Endodermal cell (in vitro differentiated cells): ENCODE measurements around the gene SP3. TPM values are rescaled to one million over a fixed set of nuclear protein-coding genes. Genes with fewer than 3 reads are reported as not detected.

Experiments
- DNase-seq: peaks from one replicate; pipeline ENCODE4 v3.0.0-alpha.2; 2017
- H3K27ac ChIP-seq: 2 replicates; pipeline ENCODE4 v1.5.1; 2013; ENCODE audit warnings: mild to moderate bottlenecking, low read depth, low read length, moderate library complexity
- H3K27me3 ChIP-seq: 2 replicates; pipeline ENCODE4 v1.6.1; 2013; ENCODE audit warnings: mild to moderate bottlenecking, low read length, moderate library complexity; ENCODE audit not compliant: insufficient read depth, control insufficient read depth, poor library complexity, severe bottlenecking
- H3K36me3 ChIP-seq: 2 replicates; pipeline ENCODE4 v1.7.0; 2013; ENCODE audit warnings: mild to moderate bottlenecking, low read length, moderate library complexity; ENCODE audit not compliant: control insufficient read depth, insufficient read depth
- H3K4me1 ChIP-seq: one replicate; pipeline ENCODE4 v1.7.0; 2013; ENCODE audit warnings: low read length; ENCODE audit not compliant: control insufficient read depth, insufficient read depth
- H3K4me3 ChIP-seq: 2 replicates; pipeline ENCODE4 v1.5.1; 2013; ENCODE audit warnings: mild to moderate bottlenecking, low read length, moderate library complexity
- H3K9ac ChIP-seq: 2 replicates; pipeline ENCODE4 v1.6.1; 2013; ENCODE audit warnings: mild to moderate bottlenecking, low read length, moderate library complexity; ENCODE audit not compliant: poor library complexity, severe bottlenecking; ENCODE audit errors: extremely low read depth
- H3K9me3 ChIP-seq: 2 replicates; pipeline ENCODE4 v1.6.1; 2013; ENCODE audit warnings: mild to moderate bottlenecking, low read length, moderate library complexity; ENCODE audit not compliant: control insufficient read depth
- H3K27ac Mint-ChIP-seq: 2 replicates; pipeline ENCODE4 v1.8.0; 2020; ENCODE audit warnings: mixed read lengths
- H3K27me3 Mint-ChIP-seq: 2 replicates; pipeline ENCODE4 v1.8.0; 2021; ENCODE audit warnings: mild to moderate bottlenecking, mixed read lengths; ENCODE audit not compliant: insufficient read depth
- H3K36me3 Mint-ChIP-seq: 2 replicates; pipeline ENCODE4 v1.8.0; 2020; ENCODE audit warnings: low read depth, mixed read lengths
- H3K4me1 Mint-ChIP-seq: 2 replicates; pipeline ENCODE4 v1.8.0; 2020; ENCODE audit warnings: mixed read lengths
- H3K4me3 Mint-ChIP-seq: 2 replicates; pipeline ENCODE4 v1.8.0; 2020; ENCODE audit warnings: mild to moderate bottlenecking, moderate library complexity, mixed read lengths
- H3K9me3 Mint-ChIP-seq: 2 replicates; pipeline ENCODE4 v1.8.0; 2020; ENCODE audit warnings: mild to moderate bottlenecking, mixed read lengths
- WGBS, 2 experiments: methylation state at CpG; one replicate each; pipeline versions ENCODE4 v1.1.5 to v1.1.7; 2013; ENCODE audit warnings: missing lambda C conversion rate in 2 of 2, mixed read lengths in 1 of 2; ENCODE audit not compliant: insufficient coverage in 1 of 2, insufficient read length in 1 of 2; 5-methylcytosine and 5-hydroxymethylcytosine counted together
- total RNA-seq, 2 donors: library from RNA; stranded (reverse); fragmentation: NEBNext Ultra II Directional in 1 of 2; extraction: Animal tissue kit (Norgen Biotek cat#: 25700) in 1 of 2; gene quantifications; 2 replicates in 1 of 2; 3 replicates in 1 of 2; pipeline ENCODE4 v1.2.1, GENCODE V29; 2021
- TF ChIP-seq, protein P1 (sequence below): fragments of 200-600 bp; sonication (generic); conservative IDR thresholded peaks from 2 replicates; pipeline ENCODE4 v1.5.0; 2021; ENCODE audit warnings: antibody characterized with exemption, mild to moderate bottlenecking

The SP3 gene
- total RNA-seq, 2 donors from 2014 or later: 80.2 to 83.7 TPM

DNA sequence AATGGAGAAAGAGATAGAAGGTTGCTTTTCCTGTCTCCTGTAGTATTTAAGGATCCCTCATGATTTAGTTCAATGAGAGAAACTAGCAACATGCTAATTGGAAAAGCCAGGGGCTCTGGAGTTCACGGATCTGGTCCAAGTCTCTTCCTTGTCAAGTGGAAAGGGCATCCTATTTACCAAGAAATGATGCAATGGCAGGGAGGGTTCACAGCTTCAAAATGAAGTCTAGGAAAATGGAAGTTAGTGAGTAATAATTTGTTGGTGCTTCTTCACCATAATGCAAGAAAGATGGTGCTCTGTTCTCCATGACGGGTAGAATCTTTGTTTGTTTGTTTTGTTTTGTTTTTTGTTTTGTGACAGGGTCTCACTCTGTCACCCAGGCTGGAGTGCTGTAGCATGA is 34.6 kb upstream of the SP3 start:
- no peak for DNase-seq
- Histone ChIP-seq H3K4me1 (peaks cover 2% of the 10 kb centered on the region), H3K36me3 (no peaks in the 10 kb centered on the region), H3K9me3 (no peaks in the 10 kb centered on the region), H3K9ac (no peak overlapping the region), H3K27me3 (no peaks in the 10 kb centered on the region), H3K4me3 (no peak overlapping the region), H3K27ac (no peak overlapping the region)
- 98 to 100% methylated on average over 1 to 2 of the region's 2 CpGs for WGBS, 2 experiments
- no peaks in the 10 kb centered on the region for H3K36me3 Mint-ChIP-seq
- no peak overlapping the region for H3K27ac Mint-ChIP-seq
- peaks cover 16% of the 10 kb centered on the region for H3K4me1 Mint-ChIP-seq
- peaks cover under 1% of the 10 kb centered on the region for H3K27me3 Mint-ChIP-seq
- H3K4me3 Mint-ChIP-seq: no peak overlapping the region
- TF ChIP-seq, protein P1, sequence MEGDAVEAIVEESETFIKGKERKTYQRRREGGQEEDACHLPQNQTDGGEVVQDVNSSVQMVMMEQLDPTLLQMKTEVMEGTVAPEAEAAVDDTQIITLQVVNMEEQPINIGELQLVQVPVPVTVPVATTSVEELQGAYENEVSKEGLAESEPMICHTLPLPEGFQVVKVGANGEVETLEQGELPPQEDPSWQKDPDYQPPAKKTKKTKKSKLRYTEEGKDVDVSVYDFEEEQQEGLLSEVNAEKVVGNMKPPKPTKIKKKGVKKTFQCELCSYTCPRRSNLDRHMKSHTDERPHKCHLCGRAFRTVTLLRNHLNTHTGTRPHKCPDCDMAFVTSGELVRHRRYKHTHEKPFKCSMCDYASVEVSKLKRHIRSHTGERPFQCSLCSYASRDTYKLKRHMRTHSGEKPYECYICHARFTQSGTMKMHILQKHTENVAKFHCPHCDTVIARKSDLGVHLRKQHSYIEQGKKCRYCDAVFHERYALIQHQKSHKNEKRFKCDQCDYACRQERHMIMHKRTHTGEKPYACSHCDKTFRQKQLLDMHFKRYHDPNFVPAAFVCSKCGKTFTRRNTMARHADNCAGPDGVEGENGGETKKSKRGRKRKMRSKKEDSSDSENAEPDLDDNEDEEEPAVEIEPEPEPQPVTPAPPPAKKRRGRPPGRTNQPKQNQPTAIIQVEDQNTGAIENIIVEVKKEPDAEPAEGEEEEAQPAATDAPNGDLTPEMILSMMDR: no peak
- H3K9me3 Mint-ChIP-seq: no peaks in the 10 kb centered on the region

DNA sequence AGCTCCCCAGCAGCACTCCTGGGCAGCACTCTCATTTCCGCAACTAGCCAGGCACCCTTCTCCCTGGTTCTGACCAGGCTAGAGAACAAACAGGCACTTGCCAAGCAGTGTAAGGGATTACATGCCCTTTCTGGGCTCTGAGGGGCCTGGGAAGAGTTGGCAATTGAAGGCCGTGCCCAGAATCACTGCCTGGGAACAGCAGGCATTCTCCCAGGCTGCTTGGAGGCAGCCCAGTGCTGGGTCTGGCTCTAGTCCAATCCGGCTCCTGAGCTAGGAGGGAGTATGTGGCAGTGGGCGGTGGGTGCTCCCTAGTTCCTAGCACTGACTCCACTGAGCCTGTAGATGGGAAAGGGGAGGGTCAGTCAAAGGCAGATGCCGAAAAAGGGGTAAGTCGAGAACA is 34.1 kb upstream of the SP3 start:
- Mint-ChIP-seq H3K9me3 (no peaks in the 10 kb centered on the region), H3K4me1 (peaks cover 12% of the 10 kb centered on the region), H3K27ac (no peak overlapping the region), H3K36me3 (no peaks in the 10 kb centered on the region), H3K27me3 (peaks cover 2% of the 10 kb centered on the region), H3K4me3 (no peak overlapping the region)
- H3K4me3 ChIP-seq: no peak overlapping the region
- H3K4me1 ChIP-seq: no peaks in the 10 kb centered on the region
- DNase-seq: no peak
- no peaks in the 10 kb centered on the region for H3K27me3 ChIP-seq
- no peak overlapping the region for H3K27ac ChIP-seq
- H3K9me3 ChIP-seq: no peaks in the 10 kb centered on the region
- H3K9ac ChIP-seq: no peak overlapping the region
- TF ChIP-seq, protein P1: no peak
- 93 to 94% methylated on average over 3 to 6 of the region's 6 CpGs for WGBS, 2 experiments
- H3K36me3 ChIP-seq: no peaks in the 10 kb centered on the region

DNA sequence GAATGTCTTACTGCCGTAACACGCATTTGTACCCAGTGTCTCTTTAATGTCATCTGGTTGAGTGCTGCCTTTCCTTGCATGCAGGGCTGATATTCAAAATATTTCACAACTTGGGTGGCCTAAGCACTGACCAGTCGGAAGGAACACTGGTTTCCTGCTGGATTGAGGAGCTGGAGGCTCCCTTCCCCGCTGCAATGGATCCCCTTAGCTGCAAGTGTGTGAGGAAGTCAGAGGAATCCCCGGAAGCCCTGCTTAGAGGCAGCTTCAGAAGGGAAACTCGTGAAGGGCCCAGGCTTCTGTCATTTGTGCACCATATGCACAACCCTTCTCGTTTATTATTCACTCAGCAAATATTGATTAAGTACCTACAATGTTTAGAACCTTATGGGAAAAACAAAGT is 33.2 kb upstream of the SP3 start:
- 76 to 87% methylated on average over 4 to 7 of the region's 7 CpGs for WGBS, 2 experiments
- Histone ChIP-seq H3K36me3 (no peaks in the 10 kb centered on the region), H3K27ac (no peak overlapping the region)

More for the DNA sequence above, 33.2 kb upstream of the SP3 start:
- H3K9ac ChIP-seq: no peak overlapping the region
- H3K4me3 ChIP-seq: no peak overlapping the region
- H3K4me3 Mint-ChIP-seq: no peak overlapping the region
- H3K27me3 ChIP-seq: no peaks in the 10 kb centered on the region
- no peak for DNase-seq
- H3K4me1 Mint-ChIP-seq: peaks cover 5% of the 10 kb centered on the region
- TF ChIP-seq, protein P1: no peak
- no peaks in the 10 kb centered on the region for H3K9me3 Mint-ChIP-seq
- no peak overlapping the region for H3K27ac Mint-ChIP-seq
- H3K4me1 ChIP-seq: peaks cover 5% of the 10 kb centered on the region
- no peaks in the 10 kb centered on the region for H3K36me3 Mint-ChIP-seq
- no peaks in the 10 kb centered on the region for H3K9me3 ChIP-seq
- H3K27me3 Mint-ChIP-seq: peaks cover 2% of the 10 kb centered on the region
